ENCODE results near the gene TMPRSS11D.

Gene TMPRSS11D

GRCh38 chr4:67896421-67897065 is 12.7 kb upstream of the TMPRSS11D start:
- H3K4me1 ChIP-seq: no peaks in the 10 kb centered on the region
- no peak for DNase-seq
- H3K4me3 ChIP-seq (ENCODE audit: low read depth, low read length): no peak overlapping the region
- H3K36me3 ChIP-seq: no peaks in the 10 kb centered on the region
- H3K9me3 ChIP-seq: no peaks in the 10 kb centered on the region
- no peaks in the 10 kb centered on the region for H3K27me3 ChIP-seq
- TF ChIP-seq CTCF (IDR thresholded peaks at IDR 0.05; ENCODE audit: low read depth, low read length): no peak

- no peak overlapping the region for H3K4me3 ChIP-seq (ENCODE audit: low read depth, low read length)
- H3K36me3 ChIP-seq: no peaks in the 10 kb centered on the region
- no peaks in the 10 kb centered on the region for H3K9me3 ChIP-seq
- no peaks in the 10 kb centered on the region for H3K4me1 ChIP-seq
- DNase-seq: no peak
- H3K27me3 ChIP-seq: no peaks in the 10 kb centered on the region
- no peak for TF ChIP-seq CTCF (IDR thresholded peaks at IDR 0.05; ENCODE audit: low read depth, low read length)
Observed at GRCh38 chr4:67894659-67895058, 10.9 kb upstream of the TMPRSS11D start.

- no peaks in the 10 kb centered on the region for H3K27me3 ChIP-seq
- no peaks in the 10 kb centered on the region for H3K4me1 ChIP-seq
- TF ChIP-seq CTCF (IDR thresholded peaks at IDR 0.05; ENCODE audit: low read depth, low read length): 0 out of 2 replicates have a peak, but pooled peaks have one; percentile 2
- no peaks in the 10 kb centered on the region for H3K9me3 ChIP-seq
- no peak for DNase-seq
- H3K36me3 ChIP-seq: no peaks in the 10 kb centered on the region
- H3K4me3 ChIP-seq (ENCODE audit: low read depth, low read length): no peak overlapping the region
Observed at GRCh38 chr4:67892905-67893304, 9.1 kb upstream of the TMPRSS11D start.

GRCh38 chr4:67892253-67892652 is 8.5 kb upstream of the TMPRSS11D start:
- Histone ChIP-seq H3K36me3 (no peaks in the 10 kb centered on the region), H3K4me3 (ENCODE audit: low read depth, low read length) (no peak overlapping the region), H3K9me3 (no peaks in the 10 kb centered on the region), H3K4me1 (no peaks in the 10 kb centered on the region), H3K27me3 (no peaks in the 10 kb centered on the region)
- TF ChIP-seq CTCF (IDR thresholded peaks at IDR 0.05; ENCODE audit: low read depth, low read length): no peak
- no peak for DNase-seq

GRCh38 chr4:67891645-67892044 is 7.8 kb upstream of the TMPRSS11D start:
- DNase-seq: no peak
- no peaks in the 10 kb centered on the region for H3K36me3 ChIP-seq
- no peaks in the 10 kb centered on the region for H3K4me1 ChIP-seq
- no peaks in the 10 kb centered on the region for H3K9me3 ChIP-seq
- no peaks in the 10 kb centered on the region for H3K27me3 ChIP-seq
- TF ChIP-seq CTCF (IDR thresholded peaks at IDR 0.05; ENCODE audit: low read depth, low read length): no peak
- H3K4me3 ChIP-seq (ENCODE audit: low read depth, low read length): no peak overlapping the region

GRCh38 chr4:67886281-67886680 is 2.5 kb upstream of the TMPRSS11D start:
- TF ChIP-seq CTCF (IDR thresholded peaks at IDR 0.05; ENCODE audit: low read depth, low read length): no peak
- Histone ChIP-seq H3K4me1 (no peaks in the 10 kb centered on the region), H3K36me3 (no peaks in the 10 kb centered on the region), H3K4me3 (ENCODE audit: low read depth, low read length) (no peak overlapping the region), H3K9me3 (no peaks in the 10 kb centered on the region), H3K27me3 (no peaks in the 10 kb centered on the region)
- no peak for DNase-seq

Data from BE2C (cell line).